Adrenal gland (tissue), 5 donors: ENCODE data around the gene KDM2B.

Experiments
- CTCF ChIP-seq, 6 experiments: fragments of 450-650 bp in 4 of 6; fragments of 200-600 bp in 2 of 6; sonication (generic) in 1 of 6; IDR thresholded peaks; 1 replicate in 5 of 6; 2 replicates in 1 of 6; pipeline versions ENCODE4 v1.5.1 to v1.8.0; 2016 to 2021; ENCODE audit warnings: antibody characterized with exemption in 6 of 6, mild to moderate bottlenecking in 2 of 6, moderate library complexity in 1 of 6
- POLR2A ChIP-seq, 2 donors: fragments of 450-650 bp; IDR thresholded peaks; one replicate each; pipeline ENCODE4 v1.6.1; 2017; ENCODE audit warnings: antibody characterized with exemption in 2 of 2, mild to moderate bottlenecking in 2 of 2, moderate library complexity in 1 of 2
- donor health status: DM: no; HTN: no; CAD: no.

DNA sequence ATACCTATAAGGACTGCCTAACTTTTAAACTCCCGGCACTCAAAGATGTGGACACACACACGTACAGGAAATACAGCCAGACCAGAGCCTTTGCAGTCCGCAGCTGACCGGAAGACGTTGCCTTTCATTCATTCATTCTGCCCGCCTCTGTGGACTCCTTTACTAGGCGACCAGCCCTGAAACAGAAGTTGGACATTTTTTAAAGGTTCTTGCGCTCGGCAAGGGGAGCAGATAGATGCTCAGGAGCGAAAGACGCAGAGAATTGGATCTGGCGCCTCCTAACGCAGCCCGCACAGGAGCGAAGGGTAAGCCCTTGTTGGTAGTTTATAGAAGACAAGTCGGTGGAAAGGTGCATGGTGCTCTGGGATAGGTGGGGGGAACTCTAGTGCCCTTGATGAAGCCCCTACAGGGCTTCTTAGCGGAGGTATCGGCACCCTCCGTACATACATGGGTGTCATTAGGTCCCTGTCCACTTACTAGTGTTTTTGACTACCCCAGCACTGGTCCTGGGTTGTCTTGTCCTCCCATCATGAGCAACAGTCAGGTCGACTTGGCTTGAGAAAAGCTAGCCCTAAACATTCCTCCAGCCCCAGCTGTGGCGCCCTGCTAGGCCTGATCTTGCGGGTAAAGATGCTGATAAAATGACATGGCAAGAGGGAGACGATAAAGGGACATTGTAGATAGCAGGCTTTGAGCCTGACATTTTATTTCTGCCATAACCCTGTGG is at the start of gene KDM2B:
- no peak for TF ChIP-seq CTCF (IDR thresholded peaks at IDR 0.05)
- TF ChIP-seq POLR2A (IDR thresholded peaks at IDR 0.05): peak in 1 of 2 donors; percentile 20
